B cell (primary cell): Measurements from ENCODE around the gene RASGRP2.

Experiments used
- CTCF ChIP-seq: fragments of 200-600 bp; IDR thresholded peaks from one replicate; pipeline ENCODE4 v1.8.0; 2022; ENCODE audit warnings: antibody characterized with exemption, mild to moderate bottlenecking
- EZH2 ChIP-seq: IDR thresholded peaks from 2 replicates; pipeline ENCODE4 v1.6.1; 2012; ENCODE audit warnings: borderline replicate concordance, low read depth, mild to moderate bottlenecking, moderate library complexity, low read length; ENCODE audit not compliant: insufficient read depth, poor library complexity, severe bottlenecking

GRCh38 chr11:64691543-64691942 lies 52.4 kb downstream of the RASGRP2 start:
- TF ChIP-seq CTCF = no peak
- no peak for TF ChIP-seq EZH2
